Measurements from ENCODE around the gene CCL20. TPM values are rescaled to one million over a fixed set of nuclear protein-coding genes. Genes with fewer than 3 reads are reported as not detected.

CCL20 gene
- total RNA-seq, 1 experiment from 2014 or later: not detected

- DNase-seq (ENCODE audit: low spot score): no peak
- TF ChIP-seq EZH2 (IDR thresholded peaks at IDR 0.05; ENCODE audit: borderline replicate concordance, low read depth, low read length, poor library complexity, severe bottlenecking): no peak
- TF ChIP-seq CTCF (conservative IDR thresholded peaks at IDR 0.05; ENCODE audit: low read depth, low read length): no peak
- H3K27me3 ChIP-seq (replicated peaks; ENCODE audit: insufficient read depth, low read depth, low read length, poor library complexity): no peaks in the 10 kb centered on the region
- H3K9me3 ChIP-seq (ENCODE audit: low read depth, low read length, poor library complexity, severe bottlenecking): no peaks in the 10 kb centered on the region
- H3K4me1 ChIP-seq (ENCODE audit: insufficient read depth, low read length, poor library complexity, severe bottlenecking): no peaks in the 10 kb centered on the region
- BruUV-seq (replicated peaks): no TSS peak
- ChIA-PET CTCF (no interaction called here), POLR2A (ENCODE audit: low non-redundant PET) (no interaction called here)
- H3K36me3 ChIP-seq (ENCODE audit: insufficient read depth, low read length, poor library complexity, severe bottlenecking): no peaks in the 10 kb centered on the region
- no peak overlapping the region for H3K27ac ChIP-seq (ENCODE audit: low read depth, low read length, poor library complexity, severe bottlenecking)
- no peak overlapping the region for H3K4me3 ChIP-seq (ENCODE audit: low read depth, low read length, poor library complexity, severe bottlenecking)
- intact Hi-C loops (cut with micrococcal nuclease; ENCODE audit: unreplicated experiment): no loop called here
These were observed 14.9 kb downstream of the CCL20 start for GRCh38 chr2:227828477-227828912.

- no peak overlapping the region for H3K27ac ChIP-seq (ENCODE audit: low read depth, low read length, poor library complexity, severe bottlenecking)
- H3K36me3 ChIP-seq (ENCODE audit: insufficient read depth, low read length, poor library complexity, severe bottlenecking): no peaks in the 10 kb centered on the region
- no peaks in the 10 kb centered on the region for H3K27me3 ChIP-seq (replicated peaks; ENCODE audit: insufficient read depth, low read depth, low read length, poor library complexity)
- H3K4me1 ChIP-seq (ENCODE audit: insufficient read depth, low read length, poor library complexity, severe bottlenecking): no peaks in the 10 kb centered on the region
- intact Hi-C loops (cut with micrococcal nuclease; ENCODE audit: unreplicated experiment): no loop called here
- TF ChIP-seq EZH2 (IDR thresholded peaks at IDR 0.05; ENCODE audit: borderline replicate concordance, low read depth, low read length, poor library complexity, severe bottlenecking) (no peak), CTCF (conservative IDR thresholded peaks at IDR 0.05; ENCODE audit: low read depth, low read length) (no peak)
- no peaks in the 10 kb centered on the region for H3K9me3 ChIP-seq (ENCODE audit: low read depth, low read length, poor library complexity, severe bottlenecking)
- POLR2A ChIA-PET (ENCODE audit: low non-redundant PET): no interaction called here
- no peak for DNase-seq (ENCODE audit: low spot score)
- CTCF ChIA-PET: no interaction called here
- H3K4me3 ChIP-seq (ENCODE audit: low read depth, low read length, poor library complexity, severe bottlenecking): no peak overlapping the region
- BruUV-seq (replicated peaks): no TSS peak
These were observed 15.7 kb downstream of the CCL20 start for GRCh38 chr2:227829337-227829736.

GRCh38 chr2:227834423-227834822, 20.8 kb downstream of the CCL20 start:
- BruUV-seq (replicated peaks): no TSS peak
- no peaks in the 10 kb centered on the region for H3K27me3 ChIP-seq (replicated peaks; ENCODE audit: insufficient read depth, low read depth, low read length, poor library complexity)
- CTCF ChIA-PET: no interaction called here
- intact Hi-C loops (cut with micrococcal nuclease; ENCODE audit: unreplicated experiment): no loop called here
- H3K27ac ChIP-seq (ENCODE audit: low read depth, low read length, poor library complexity, severe bottlenecking): no peak overlapping the region
- POLR2A ChIA-PET (ENCODE audit: low non-redundant PET): no interaction called here
- H3K4me3 ChIP-seq (ENCODE audit: low read depth, low read length, poor library complexity, severe bottlenecking): no peak overlapping the region
- no peaks in the 10 kb centered on the region for H3K4me1 ChIP-seq (ENCODE audit: insufficient read depth, low read length, poor library complexity, severe bottlenecking)
- TF ChIP-seq EZH2 (IDR thresholded peaks at IDR 0.05; ENCODE audit: borderline replicate concordance, low read depth, low read length, poor library complexity, severe bottlenecking): no peak
- TF ChIP-seq CTCF (conservative IDR thresholded peaks at IDR 0.05; ENCODE audit: low read depth, low read length): no peak
- H3K9me3 ChIP-seq (ENCODE audit: low read depth, low read length, poor library complexity, severe bottlenecking): no peaks in the 10 kb centered on the region
- H3K36me3 ChIP-seq (ENCODE audit: insufficient read depth, low read length, poor library complexity, severe bottlenecking): no peaks in the 10 kb centered on the region
- no peak for DNase-seq (ENCODE audit: low spot score)

Measured in A673 (cell line).